Stimulated activated CD8-positive, alpha-beta memory T cell treated with anti-CD3 and anti-CD28 coated beads, Interleukin-12 subunit alpha, Interleukin-12 subunit beta, amount 100 ng/mL, for 4 hours (primary cell): ENCODE measurements around the gene RAB31.

ENCODE experiments used
- DNase-seq: peaks from one replicate; pipeline ENCODE4 v3.0.0-alpha.2; 2020; ENCODE audit warnings: low read depth

The RAB31 gene

DNA sequence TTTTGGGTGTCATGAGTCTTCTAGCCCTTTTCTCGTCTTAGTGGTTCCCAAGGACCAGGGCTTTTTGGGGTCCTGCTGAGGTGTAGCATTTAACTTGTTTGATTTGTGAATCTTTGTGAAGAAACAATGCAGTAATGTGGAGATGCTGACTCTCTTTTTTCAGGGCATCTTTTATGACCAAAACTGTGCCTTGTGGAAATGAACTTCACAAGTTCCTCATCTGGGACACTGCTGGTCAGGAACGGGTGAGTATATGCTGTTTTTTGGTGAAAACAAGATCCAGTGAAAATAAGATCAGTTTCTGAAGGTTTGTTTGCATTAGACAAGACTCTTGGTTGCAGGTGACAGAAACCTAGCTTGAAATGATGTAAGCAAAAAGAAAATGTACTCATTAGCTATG, 83.9 kb downstream of the RAB31 start:
- DNase-seq, result no peak

- DNase-seq, result no peak
These were observed 84.6 kb downstream of the RAB31 start for GRCh38 chr18:9792565-9793245.

DNA sequence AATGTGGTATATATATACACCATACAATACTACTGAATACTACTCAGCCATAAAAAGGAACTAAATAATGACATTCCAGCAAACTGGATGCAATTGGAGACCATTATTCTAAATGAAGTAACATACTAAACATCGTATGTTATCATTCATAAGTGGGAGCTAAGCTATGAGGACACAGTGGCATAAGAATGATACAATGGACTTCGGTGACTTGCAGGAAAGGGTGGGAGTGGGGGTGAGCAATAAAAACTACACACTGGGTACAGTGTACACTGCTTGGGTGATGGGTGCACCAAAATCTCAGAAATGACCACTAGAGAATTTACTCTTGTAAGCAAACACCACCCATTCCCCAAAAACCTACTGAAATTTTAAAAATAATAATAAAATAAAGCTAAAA, 87.9 kb downstream of the RAB31 start:
- DNase-seq, result no peak

GRCh38 chr18:9796935-9797549, 88.9 kb downstream of the RAB31 start:
- DNase-seq, result no peak

GRCh38 chr18:9802175-9803062, 94.3 kb downstream of the RAB31 start:
- DNase-seq, result no peak

- no peak for DNase-seq
These were observed 95.1 kb downstream of the RAB31 start for GRCh38 chr18:9803063-9803697.

DNA sequence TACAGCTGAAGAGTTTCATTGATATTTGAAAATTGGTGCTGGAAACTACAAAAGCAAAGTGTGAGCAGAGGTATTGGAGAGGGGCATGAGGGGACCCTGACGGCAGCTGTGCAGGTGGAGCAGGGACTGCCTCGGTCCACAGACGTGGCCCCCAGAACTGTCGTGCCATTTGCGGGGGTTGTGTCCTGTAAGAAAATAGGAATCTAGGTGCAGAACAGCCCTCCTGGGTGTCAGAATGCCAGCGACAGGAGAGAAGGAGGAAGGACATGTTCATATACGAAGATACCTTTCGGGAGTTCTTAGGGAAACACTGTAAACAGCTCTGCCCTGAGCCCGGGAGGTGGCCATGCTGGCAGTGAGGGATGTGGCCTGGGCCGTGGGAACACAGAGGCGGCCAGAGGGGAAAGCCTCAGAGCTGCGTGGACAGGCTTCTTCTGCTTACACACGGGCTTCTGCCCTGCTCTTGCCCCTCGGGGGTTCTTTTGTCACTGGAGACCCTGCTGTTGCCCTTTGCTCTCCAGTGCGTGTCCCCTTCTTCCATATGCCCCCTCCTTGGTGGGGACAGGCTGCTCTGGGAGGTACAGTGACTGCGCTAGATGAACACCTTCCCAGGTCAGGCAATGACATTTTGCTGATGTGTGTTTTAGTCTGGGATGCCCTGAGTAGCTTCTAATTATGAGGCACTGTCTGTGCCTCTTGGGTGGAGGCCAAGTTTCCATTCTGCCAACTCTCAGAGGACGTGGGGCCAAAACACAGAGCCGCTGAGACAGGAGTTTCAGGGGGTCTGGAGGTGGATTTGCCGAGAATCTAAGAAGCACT, 95.8 kb downstream of the RAB31 start:
- no peak for DNase-seq

DNA sequence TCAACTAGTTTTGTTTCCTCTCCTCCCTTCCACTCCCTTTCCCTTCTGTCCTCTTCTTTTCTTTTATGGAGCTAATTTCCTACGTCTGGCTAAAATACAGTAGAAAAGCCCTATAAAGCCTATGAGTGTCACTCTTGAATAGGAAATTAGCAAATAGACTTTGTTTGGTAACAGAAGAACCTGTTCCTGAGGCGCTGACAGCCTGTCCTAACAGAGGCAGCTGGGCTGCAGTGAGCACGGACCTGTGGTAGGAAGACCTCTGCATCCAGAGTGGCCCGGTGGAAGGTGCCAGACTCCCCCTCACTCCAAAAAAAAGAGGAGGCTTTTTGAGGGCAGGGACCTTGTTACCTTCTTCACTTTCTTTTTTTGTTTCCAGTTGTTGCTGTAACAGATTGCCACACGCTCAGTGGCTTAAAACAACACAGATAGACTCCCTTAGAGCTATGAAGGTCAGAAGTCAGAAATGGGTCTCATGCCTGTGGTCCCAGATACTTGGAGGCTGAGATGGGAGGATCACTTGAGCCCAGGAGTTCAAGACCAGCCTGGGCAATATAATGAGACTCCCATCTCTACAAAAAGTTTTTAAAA, 96.5 kb downstream of the RAB31 start:
- DNase-seq, result no peak

DNA sequence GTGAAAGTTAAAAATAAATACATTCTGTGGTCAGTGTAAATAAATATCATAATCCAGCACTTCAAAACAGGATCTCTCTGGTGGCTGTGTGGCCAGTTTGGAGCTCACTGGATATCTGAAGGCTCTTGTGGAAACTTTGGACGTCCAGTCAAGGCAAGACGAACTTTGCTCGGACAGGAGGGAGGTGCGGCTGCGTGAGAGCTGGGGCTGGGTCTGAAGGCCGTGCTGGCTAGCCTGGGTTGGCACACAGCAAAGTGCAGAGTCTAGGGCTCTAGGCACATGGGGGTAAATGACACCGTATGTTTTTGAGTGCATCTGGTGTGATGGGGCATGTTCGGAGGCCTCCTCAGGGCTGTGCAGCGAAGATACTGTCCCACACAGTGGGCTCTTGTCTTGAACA, 98.8 kb downstream of the RAB31 start:
- no peak for DNase-seq

DNA sequence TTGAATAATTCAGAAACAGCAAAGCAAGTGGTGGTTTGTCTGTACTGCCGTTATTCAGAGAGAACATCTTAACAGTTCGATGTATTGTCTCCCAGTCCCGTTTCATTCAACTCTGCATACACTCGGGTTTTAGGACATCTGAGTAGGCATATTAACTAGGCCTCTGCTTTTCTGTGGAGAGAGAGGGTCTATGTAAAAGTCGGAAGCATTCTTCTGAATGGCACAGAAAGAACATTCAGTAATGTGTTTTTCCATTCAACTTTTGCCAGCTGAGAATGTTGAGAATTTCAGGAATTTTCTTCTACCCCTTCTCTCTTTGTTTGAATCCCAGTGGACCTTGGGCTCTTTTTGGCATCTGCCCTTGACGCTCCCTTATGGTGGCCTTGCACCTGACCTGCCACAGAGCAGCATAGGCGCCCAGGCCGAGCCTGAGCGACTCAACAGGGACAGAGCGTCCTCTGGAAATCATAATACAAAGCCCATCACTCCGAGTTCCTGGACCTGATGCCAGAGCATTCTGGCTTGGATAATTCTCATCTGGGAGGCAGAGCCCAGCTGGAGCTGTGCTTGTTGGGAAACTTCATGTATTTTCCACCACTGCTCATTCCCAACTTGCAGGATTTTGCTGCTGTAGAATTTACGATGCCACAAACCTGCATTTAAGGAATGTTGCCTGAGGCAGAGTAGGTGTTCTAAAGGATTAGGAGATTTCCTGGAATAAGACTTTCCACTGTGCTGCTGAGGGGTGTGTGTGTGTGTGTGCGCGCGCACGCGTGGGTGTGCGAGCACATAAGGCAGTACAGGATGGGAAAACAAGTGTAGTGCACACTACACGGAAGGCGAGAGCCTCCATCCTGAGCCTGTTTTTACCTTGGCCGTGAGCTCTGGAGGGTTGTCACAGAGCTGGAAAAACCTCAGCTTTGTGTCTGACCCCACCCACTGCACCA, 100.5 kb downstream of the RAB31 start:
- DNase-seq, result no peak

GRCh38 chr18:9809697-9810096, 101.6 kb downstream of the RAB31 start:
- DNase-seq, result no peak

- DNase-seq, result no peak
These were observed 102.2 kb downstream of the RAB31 start for GRCh38 chr18:9810299-9810698.

DNA sequence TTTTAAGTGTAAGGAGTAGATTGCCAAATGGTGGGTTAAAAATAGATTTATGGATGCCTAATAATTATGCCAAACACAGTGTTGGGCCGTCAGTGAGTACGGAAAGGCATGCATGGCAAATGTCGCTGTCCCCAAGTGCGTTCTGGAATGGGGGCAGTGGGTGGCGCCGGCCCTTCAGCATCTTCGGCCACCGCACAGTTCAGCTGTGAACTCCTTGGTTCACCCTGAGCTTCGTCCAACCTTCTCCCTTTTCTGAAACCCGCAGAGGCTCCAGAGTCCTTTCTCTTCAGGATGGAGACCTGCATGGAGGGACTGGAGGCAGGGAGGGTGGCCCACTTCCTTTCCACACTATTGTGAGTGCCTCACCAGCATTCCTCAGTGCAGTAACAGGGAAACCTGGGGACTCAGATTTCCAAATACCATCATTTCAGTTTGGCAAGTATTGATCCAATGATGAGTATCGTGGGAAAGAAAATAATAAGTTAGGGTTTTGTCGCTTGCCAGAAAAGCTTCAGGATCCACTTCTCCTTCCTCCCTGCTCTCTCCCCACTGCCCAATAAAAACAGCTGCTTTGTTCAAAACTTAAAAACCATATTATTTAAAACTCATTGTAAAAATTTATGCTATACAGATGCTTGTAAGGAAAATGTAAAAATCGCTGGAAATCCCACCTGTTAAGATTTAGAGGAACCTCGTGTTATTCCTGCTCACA, 103.0 kb downstream of the RAB31 start:
- DNase-seq, result no peak

- DNase-seq, result no peak
These were observed 103.9 kb downstream of the RAB31 start for GRCh38 chr18:9811978-9812377.

- DNase-seq, result no peak
These were observed 106.3 kb downstream of the RAB31 start for GRCh38 chr18:9814431-9814830.

GRCh38 chr18:9817286-9817685, 109.2 kb downstream of the RAB31 start:
- no peak for DNase-seq

GRCh38 chr18:9817725-9818422, 109.8 kb downstream of the RAB31 start:
- no peak for DNase-seq

- DNase-seq, result no peak
These were observed 110.3 kb downstream of the RAB31 start for GRCh38 chr18:9818423-9818734.

DNA sequence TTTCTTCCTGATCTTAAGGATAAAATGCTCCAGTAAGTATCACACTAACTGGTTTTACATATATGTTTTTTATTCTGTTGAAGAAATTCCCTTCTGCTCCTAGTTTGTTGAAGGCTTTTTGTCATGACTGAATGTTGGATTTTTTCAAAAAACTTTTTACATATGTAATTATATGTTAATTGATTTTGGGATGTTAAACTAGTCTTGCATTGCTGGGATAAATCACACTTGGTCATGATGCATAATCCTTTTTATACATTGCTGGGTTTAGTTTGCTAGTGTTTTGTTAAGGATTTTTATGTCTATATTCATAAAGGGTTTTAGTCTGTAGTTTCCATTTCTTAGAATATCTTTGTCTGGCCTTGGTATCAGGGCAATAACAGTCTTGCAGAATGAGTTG, 112.0 kb downstream of the RAB31 start:
- no peak for DNase-seq
